ENCODE measurements around the gene MTOR. TPM values are rescaled to one million over a fixed set of nuclear protein-coding genes. Genes with fewer than 3 reads are reported as not detected.

MTOR gene
- total and polyA plus RNA-seq, 2 of the 8 experiments (the other 6 are each of a cell fraction or from before 2014, with no cell fraction given) = 44.2 to 76.8 TPM

DNA sequence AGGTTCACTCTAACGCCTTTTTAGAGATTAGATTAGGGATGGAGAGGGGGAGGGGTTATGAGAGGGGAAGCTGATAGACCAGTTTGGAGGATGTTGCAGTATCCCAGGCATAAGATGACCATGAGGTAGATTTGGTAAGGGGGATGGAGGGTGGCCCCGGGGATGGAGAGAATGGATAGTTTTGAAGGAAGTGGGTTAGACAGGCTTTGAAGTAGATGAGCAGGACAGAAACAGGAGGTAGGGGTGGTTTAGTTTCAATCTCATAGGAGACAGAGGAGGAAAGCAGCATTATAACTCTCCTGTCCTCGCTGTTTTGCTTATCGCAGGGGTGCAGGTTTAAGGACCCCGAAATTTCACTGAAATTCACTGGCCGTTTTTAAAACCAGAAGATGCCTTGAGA, 22.4 kb upstream of the MTOR start:
- Histone ChIP-seq H3K9ac (replicated peaks in 1 of 4; ENCODE audit: extremely low read depth in 1 of 4, low read depth in 3 of 4, low read length in 3 of 4) (no peak overlapping the region; a peak in 1 of 7 replicates), H3K4me1 (replicated peaks in 1 of 4; ENCODE audit: control insufficient read depth in 3 of 4, insufficient read depth in 4 of 4, low read length in 3 of 4) (peaks cover 9 to 28% (median 22%) of the 10 kb centered on the region in 4 experiments), H3K23ac (ENCODE audit: insufficient read length) (no peak overlapping the region), H3K36me3 (ENCODE audit: control insufficient read depth in 2 of 4, insufficient read depth in 4 of 4, low read length in 3 of 4) (peaks cover 0 to 8% (median 1%) of the 10 kb centered on the region in 4 experiments; a peak in 4 of 8 replicates), H3K18ac (ENCODE audit: extremely low read depth, low read length) (no peak overlapping the region), H3K4ac (replicated peaks; ENCODE audit: insufficient read length, low read depth, low read length) (no peak overlapping the region), H2BK120ac (replicated peaks; ENCODE audit: low read depth, low read length) (no peak overlapping the region), H3K4me3 (ENCODE audit: extremely low read depth in 1 of 4, insufficient read depth in 2 of 4, low read depth in 3 of 4, low read length in 4 of 4) (no peak overlapping the region), H4K8ac (ENCODE audit: extremely low read depth, insufficient read depth, low read length) (no peak overlapping the region), H3K14ac (ENCODE audit: insufficient read length) (no peak overlapping the region), H3K56ac (replicated peaks; ENCODE audit: insufficient read length, low read depth, low read length) (no peak overlapping the region), H3K27me3 (replicated peaks in 1 of 4; ENCODE audit: control insufficient read depth in 3 of 4, extremely low read depth in 1 of 4, insufficient read depth in 3 of 4, low read length in 3 of 4) (no peaks in the 10 kb centered on the region), H3K23me2 (ENCODE audit: low read depth, low read length) (no peaks in the 10 kb centered on the region; the same call in 1 of the 2 replicates), H2AK5ac (ENCODE audit: low read depth, low read length) (no peak overlapping the region), H2BK20ac (ENCODE audit: low read length) (no peak overlapping the region), H4K91ac (replicated peaks; ENCODE audit: insufficient read length, low read length) (no peak overlapping the region), H2BK12ac (ENCODE audit: low read depth, low read length) (no peak overlapping the region; the same call in 1 of the 2 replicates), H2BK5ac (ENCODE audit: low read depth, low read length) (0 out of 2 replicates have a peak overlapping the region, but pooled peaks have one; percentile 98), H3K79me2 (ENCODE audit: control insufficient read depth in 1 of 2, insufficient read depth in 2 of 2, low read length in 2 of 2) (peaks cover 6 to 47% of the 10 kb centered on the region in 2 experiments; a peak in 3 of 4 replicates), H2BK15ac (ENCODE audit: low read length) (no peak overlapping the region), H4K5ac (ENCODE audit: insufficient read length, low read depth, low read length) (no peak overlapping the region), H3K79me1 (ENCODE audit: low read depth, low read length) (peaks cover 22% of the 10 kb centered on the region), H3K27ac (ENCODE audit: low read depth, low read length) (no peak overlapping the region), H2AFZ (ENCODE audit: low read length) (no peak overlapping the region), H4K20me1 (replicated peaks in 1 of 2; ENCODE audit: control insufficient read depth in 1 of 2, insufficient read depth in 2 of 2, low read length in 2 of 2) (peaks cover 0 to 2% of the 10 kb centered on the region in 2 experiments), H3K9me3 (ENCODE audit: insufficient read depth in 2 of 2, low read depth in 1 of 2, low read length in 1 of 2) (no peaks in the 10 kb centered on the region), H3K4me2 (ENCODE audit: insufficient read depth in 1 of 2, low read depth in 2 of 2, low read length in 2 of 2) (no peak overlapping the region; a peak in 1 of 4 replicates)
- FAIRE-seq (no peak), DNase-seq (ENCODE audit: low read depth in 1 of 2, low spot score in 2 of 2) (no peak)
- ChIA-PET CTCF (ENCODE audit: partially characterized antibody) (interaction anchor here (1.0 kb wide), 1 partner anchor 358 kb away, joined by 3 read pairs; no protein-coding TSS in a partner anchor), POLR2A (ENCODE audit: partially characterized antibody) (interaction anchor here (0.9 to 2.4 kb wide), 2 partner anchors 12 to 24 kb away, joined by 3 to 13 read pairs; partner anchors contain the start of gene UBIAD1)
- WGBS, 2 experiments (ENCODE audit: extremely low coverage in 1 of 2, insufficient coverage in 1 of 2, insufficient read length in 1 of 2, insufficient replicate concordance in 2 of 2, low coverage in 1 of 2, low lambda C conversion rate in 2 of 2, missing lambda C conversion rate in 1 of 2) = 84% methylated on average over 6 of the region's 6 CpGs; no CpG with 5 or more reads in 1 of the 2 experiments
- TF ChIP-seq POU5F1 (IDR thresholded peaks at IDR 0.05; ENCODE audit: low read depth, low read length) (no peak), TCF12 (IDR thresholded peaks at IDR 0.05; ENCODE audit: low read depth, low read length) (no peak), TAF7 (optimal IDR thresholded peaks at IDR 0.05; ENCODE audit: borderline replicate concordance, low read depth, low read length) (no peak), EZH2 (IDR thresholded peaks at IDR 0.05; ENCODE audit: low read depth, low read length, severe bottlenecking) (no peak), KDM1A (IDR thresholded peaks at IDR 0.05; ENCODE audit: borderline replicate concordance, low read length) (no peak), SP4 (IDR thresholded peaks at IDR 0.05; ENCODE audit: low read length) (no peak), TAF1 (IDR thresholded peaks at IDR 0.05; ENCODE audit: low read depth, low read length) (no peak)
- TF ChIP-seq, protein P1, sequence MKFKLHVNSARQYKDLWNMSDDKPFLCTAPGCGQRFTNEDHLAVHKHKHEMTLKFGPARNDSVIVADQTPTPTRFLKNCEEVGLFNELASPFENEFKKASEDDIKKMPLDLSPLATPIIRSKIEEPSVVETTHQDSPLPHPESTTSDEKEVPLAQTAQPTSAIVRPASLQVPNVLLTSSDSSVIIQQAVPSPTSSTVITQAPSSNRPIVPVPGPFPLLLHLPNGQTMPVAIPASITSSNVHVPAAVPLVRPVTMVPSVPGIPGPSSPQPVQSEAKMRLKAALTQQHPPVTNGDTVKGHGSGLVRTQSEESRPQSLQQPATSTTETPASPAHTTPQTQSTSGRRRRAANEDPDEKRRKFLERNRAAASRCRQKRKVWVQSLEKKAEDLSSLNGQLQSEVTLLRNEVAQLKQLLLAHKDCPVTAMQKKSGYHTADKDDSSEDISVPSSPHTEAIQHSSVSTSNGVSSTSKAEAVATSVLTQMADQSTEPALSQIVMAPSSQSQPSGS (IDR thresholded peaks at IDR 0.05; ENCODE audit: low read length) = no peak
- TF ChIP-seq, protein P2, sequence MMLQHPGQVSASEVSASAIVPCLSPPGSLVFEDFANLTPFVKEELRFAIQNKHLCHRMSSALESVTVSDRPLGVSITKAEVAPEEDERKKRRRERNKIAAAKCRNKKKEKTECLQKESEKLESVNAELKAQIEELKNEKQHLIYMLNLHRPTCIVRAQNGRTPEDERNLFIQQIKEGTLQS (IDR thresholded peaks at IDR 0.05; ENCODE audit: insufficient read depth, low read depth, low read length) = no peak
- TF ChIP-seq, protein P3, sequence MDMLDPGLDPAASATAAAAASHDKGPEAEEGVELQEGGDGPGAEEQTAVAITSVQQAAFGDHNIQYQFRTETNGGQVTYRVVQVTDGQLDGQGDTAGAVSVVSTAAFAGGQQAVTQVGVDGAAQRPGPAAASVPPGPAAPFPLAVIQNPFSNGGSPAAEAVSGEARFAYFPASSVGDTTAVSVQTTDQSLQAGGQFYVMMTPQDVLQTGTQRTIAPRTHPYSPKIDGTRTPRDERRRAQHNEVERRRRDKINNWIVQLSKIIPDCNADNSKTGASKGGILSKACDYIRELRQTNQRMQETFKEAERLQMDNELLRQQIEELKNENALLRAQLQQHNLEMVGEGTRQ (IDR thresholded peaks at IDR 0.05; ENCODE audit: low read length) = no peak

Measured in H1 (cell line).